Stimulated activated CD8-positive, alpha-beta memory T cell treated with anti-CD3 and anti-CD28 coated beads, Interleukin-15, amount 100 ng/mL, for 4 hours (primary cell): ENCODE measurements around the gene GPS1.

ENCODE experiments used
- DNase-seq, 2 donors: peaks; one replicate each; pipeline ENCODE4 v3.0.0-alpha.2; 2020; ENCODE audit warnings: low read depth in 2 of 2

The GPS1 gene

DNA sequence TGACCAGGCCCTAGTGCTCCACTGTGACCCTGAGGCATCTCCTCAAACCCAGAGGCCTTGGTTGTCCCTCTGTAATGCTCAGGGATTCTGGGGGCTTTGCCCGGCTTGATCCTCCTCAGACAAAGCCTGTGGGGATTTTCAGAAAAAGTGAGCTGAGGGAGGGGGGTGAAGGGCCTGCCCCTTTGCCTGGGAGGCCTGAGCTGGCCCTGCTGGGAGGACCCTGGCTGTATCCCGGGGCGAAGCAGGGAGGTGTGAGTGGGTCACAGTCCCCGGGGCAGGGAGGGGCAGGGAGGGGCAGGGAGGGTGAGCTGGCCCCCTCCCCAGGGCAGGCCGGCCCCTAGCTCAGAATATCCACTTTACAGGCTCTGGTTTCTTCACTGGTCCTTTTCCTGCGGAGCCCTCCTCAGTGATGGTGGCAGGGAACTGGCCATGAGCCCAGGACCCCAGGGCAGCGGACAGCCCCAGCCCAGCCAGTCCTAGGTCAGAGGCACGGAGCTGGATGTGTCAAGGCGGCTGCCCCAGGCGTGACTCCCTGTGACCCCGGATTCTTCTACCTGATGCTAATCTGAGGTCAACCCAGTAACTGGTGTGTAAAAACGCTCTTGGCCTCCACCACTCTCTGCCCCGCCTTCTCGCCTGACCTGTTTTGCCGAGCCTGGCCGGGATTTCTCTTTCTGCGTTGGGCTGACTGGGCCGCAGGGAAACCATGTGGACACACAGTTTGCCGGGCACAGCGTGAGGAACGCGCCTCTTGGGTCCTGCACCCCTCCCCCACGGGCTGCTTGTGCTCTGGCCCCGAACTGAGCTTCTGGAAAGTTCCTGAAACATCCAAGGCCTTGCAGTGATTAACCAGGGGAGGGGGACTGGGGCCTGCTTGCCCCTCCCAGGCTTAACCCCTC lies 52.1 kb downstream of the GPS1 start:
- no peak for DNase-seq

DNA sequence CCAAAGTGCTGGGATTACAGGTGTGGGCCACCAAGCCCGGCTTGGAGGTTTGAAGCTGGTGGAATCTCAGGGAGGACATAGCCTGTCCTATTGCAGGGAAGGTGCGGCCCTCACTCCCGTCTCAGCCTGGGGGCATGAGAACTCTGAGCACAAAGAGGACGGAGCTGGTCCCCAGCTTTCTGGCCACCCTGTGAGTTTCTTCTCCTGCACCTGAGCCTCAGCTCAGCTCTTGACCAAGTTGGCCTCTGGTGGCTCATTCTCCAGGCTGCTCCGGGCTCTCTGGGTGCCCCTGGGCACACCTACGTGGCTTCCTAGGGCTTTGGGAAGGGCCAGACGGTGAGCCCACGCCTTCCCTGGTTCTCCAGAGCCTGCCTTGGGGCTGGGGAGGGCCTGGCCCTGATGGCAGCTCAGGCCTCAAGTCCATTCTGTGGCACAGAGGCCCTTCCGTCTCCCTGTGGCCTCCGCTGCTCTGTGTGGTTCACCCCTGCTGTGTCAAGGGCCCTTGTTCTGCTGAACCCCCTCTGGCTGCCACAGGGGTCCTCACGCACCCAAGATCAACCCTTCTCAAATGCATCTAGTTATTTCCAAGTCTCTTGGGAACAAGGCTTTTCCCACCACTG lies 53.2 kb downstream of the GPS1 start:
- no peak for DNase-seq

DNA sequence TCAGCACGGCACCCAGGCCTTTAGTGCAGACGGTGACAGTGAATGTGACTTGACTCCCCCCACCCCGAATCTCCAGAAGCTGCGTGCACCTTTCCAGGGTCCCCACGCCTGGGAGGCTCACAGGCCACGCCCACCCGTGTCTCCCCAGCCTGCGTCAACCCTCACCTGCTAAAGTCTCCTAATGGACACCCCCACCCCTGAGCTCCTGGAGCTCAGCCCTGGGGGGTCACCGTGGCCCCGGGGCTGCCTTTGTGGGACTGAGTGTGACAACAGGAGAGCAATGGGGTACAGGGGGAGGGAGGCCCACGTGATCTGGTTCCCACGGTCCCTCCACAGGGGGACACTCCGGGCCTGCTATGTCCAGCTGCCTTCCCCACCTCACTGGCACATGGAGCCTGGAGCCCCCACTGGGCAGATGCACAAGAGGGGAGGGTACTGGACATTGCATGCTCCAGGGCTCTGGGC lies 53.8 kb downstream of the GPS1 start:
- DNase-seq, result no peak

DNA sequence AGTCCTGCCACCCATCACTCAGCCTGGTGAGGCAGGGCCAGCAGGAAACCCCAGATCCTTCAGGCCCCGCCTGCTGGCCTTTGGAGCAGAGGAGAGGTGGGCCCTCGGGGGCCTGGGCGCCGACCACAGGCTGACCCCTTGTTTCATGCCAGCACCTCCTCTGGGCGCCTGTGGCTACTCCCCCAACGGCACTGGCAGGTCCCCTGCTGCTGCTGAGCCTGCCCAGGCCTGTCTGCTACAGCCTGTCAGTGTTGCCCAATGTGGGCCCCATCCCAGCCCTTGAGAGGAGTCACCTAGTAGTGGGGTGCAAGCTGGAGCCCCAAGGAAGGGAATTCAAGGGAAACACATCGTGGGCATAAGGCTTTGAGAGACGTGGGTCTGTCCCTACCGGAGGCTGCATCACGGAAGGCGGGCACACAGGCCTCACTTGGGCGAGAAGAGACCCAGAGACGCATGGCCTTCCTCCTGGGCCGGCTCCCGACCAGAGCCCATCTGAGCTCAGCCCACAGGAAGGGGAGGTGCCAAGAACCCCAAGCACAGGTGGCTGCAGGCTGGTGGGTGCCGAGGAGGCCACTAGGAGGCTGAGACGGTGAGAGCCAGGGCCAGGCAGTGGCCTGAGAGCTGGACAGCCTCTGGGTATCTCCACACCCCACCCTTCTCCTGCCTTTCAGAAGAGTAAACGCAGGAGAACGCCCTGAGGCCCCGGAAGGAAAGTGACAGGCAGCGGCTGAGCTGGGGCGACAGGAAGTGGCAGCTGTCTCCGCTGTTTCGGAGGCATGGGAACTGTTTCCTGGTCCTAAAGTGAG lies 54.4 kb downstream of the GPS1 start:
- peak in 1 of 2 donors; percentile 27 for DNase-seq

DNA sequence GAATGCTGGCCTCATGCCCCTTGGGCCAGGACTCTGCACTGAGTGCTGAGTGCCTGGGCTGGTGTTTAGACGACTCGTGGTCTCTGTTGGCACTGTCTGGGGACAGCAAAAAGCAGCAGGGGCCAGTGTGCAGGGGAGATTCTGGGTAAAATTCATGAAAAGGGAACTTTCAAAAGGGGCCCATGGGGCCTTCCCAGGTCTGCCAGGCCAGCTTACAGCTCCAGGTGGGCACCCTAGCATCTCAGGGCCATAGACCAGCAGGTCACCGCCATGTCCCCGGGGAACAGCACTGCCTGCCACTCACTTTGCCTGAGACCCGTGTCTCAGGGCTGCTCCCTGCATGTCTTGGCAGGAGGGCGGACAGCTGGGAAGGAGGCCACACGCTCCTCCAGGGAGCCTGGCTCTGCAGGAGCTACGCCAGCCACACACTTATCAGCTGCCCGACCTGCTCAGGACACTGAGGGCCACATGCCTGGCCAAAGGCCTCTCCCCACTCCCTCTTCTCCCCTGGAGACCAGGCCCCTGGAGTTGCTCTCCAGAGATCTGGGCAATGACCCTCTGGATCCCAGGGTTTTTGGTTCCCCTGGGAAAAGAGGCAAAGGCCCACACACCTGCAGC lies 55.1 kb downstream of the GPS1 start:
- DNase-seq, result no peak
